Measurements from ENCODE around the gene ACCS. TPM values are rescaled to one million over a fixed set of nuclear protein-coding genes. Genes with fewer than 3 reads are reported as not detected.

Gene ACCS
- total RNA-seq, 1 experiment from 2014 or later, result 7.5 TPM

DNA sequence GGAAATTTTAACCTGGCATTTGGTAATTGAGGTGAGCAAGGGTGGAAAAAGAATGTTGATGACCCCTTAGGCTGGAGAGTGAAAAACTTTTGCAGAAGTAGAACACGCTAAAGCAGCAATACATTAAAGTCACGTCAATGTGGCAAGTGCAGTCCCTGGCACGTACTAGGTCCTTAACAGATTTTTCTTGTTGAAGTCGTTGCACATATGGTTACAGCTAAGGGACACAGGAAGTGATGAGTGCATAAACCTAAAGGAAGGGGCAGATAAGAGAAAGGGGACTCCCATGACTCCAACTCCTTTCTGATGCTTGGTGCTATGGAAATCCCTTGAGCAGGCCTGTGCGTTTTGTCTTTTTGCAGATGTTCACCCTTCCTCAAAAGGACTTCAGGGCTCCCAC is 1.2 kb downstream of the ACCS start:
- H2BK12ac ChIP-seq (ENCODE audit: insufficient read length, low read depth, low read length), result no peak overlapping the region
- H3K4me2 ChIP-seq (ENCODE audit: insufficient read depth, insufficient read length, low read length), result no peak overlapping the region
- no peaks in the 10 kb centered on the region for H3K79me2 ChIP-seq (ENCODE audit: insufficient read depth, low read length)
- H3K27me3 ChIP-seq (ENCODE audit: insufficient read depth, low read length), result no peaks in the 10 kb centered on the region
- no peak overlapping the region for H3K14ac ChIP-seq (ENCODE audit: insufficient read depth, low read length)
- H4K5ac ChIP-seq (ENCODE audit: insufficient read length, low read depth, low read length), result no peak overlapping the region
- H2BK120ac ChIP-seq (ENCODE audit: low read depth, low read length, poor library complexity, severe bottlenecking), result no peak overlapping the region
- no peak overlapping the region for H2BK15ac ChIP-seq (ENCODE audit: low read depth, low read length)
- peaks cover 13% of the 10 kb centered on the region for H3K23me2 ChIP-seq (ENCODE audit: insufficient read length, low read depth, low read length, poor library complexity, severe bottlenecking)
- no peak overlapping the region for H3T11ph ChIP-seq (ENCODE audit: low read length)
- H3K4me3 Mint-ChIP-seq, result peak overlapping the region; percentile 77 to 79; a peak in 4 of 5 replicates
- H3K23ac ChIP-seq (ENCODE audit: insufficient read length, low read depth, low read length), result no peak overlapping the region
- H3K9ac ChIP-seq (ENCODE audit: extremely low read depth, insufficient read length, low read length), result no peak overlapping the region
- H3K9me3 ChIP-seq (ENCODE audit: control insufficient read depth, low read depth, low read length), result no peaks in the 10 kb centered on the region
- peaks cover 35 to 39% of the 10 kb centered on the region in 2 experiments for H3K4me1 Mint-ChIP-seq
- H3K9me3 Mint-ChIP-seq, result peaks cover 0 to 2% of the 10 kb centered on the region in 2 experiments; a peak in 3 of 5 replicates
- DNase-seq, result no peak
- H3K79me1 ChIP-seq (ENCODE audit: insufficient read depth, low read depth, low read length, poor library complexity, severe bottlenecking), result no peaks in the 10 kb centered on the region
- peaks cover 17% of the 10 kb centered on the region for H3K27me3 Mint-ChIP-seq (ENCODE audit: low read depth)
- no peak overlapping the region for H2AFZ ChIP-seq (ENCODE audit: low read length)
- peaks cover 0 to 6% (median 3%) of the 10 kb centered on the region in 3 experiments; a peak in 5 of 7 replicates for H3K36me3 Mint-ChIP-seq (ENCODE audit: insufficient read depth in 1 of 3, low read depth in 3 of 3)
- no peaks in the 10 kb centered on the region for H3K4me1 ChIP-seq (ENCODE audit: insufficient read depth, low read length)
- TF ChIP-seq, protein P1, sequence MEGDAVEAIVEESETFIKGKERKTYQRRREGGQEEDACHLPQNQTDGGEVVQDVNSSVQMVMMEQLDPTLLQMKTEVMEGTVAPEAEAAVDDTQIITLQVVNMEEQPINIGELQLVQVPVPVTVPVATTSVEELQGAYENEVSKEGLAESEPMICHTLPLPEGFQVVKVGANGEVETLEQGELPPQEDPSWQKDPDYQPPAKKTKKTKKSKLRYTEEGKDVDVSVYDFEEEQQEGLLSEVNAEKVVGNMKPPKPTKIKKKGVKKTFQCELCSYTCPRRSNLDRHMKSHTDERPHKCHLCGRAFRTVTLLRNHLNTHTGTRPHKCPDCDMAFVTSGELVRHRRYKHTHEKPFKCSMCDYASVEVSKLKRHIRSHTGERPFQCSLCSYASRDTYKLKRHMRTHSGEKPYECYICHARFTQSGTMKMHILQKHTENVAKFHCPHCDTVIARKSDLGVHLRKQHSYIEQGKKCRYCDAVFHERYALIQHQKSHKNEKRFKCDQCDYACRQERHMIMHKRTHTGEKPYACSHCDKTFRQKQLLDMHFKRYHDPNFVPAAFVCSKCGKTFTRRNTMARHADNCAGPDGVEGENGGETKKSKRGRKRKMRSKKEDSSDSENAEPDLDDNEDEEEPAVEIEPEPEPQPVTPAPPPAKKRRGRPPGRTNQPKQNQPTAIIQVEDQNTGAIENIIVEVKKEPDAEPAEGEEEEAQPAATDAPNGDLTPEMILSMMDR (conservative IDR thresholded peaks at IDR 0.05), result no peak
- no CpG with 5 or more reads among the region's 5 CpGs for WGBS (ENCODE audit: extremely low coverage, insufficient read length, low lambda C conversion rate)
- H2BK5ac ChIP-seq (ENCODE audit: insufficient read length, low read length), result no peak overlapping the region
- H4K91ac ChIP-seq (ENCODE audit: insufficient read length, low read depth, low read length), result no peak overlapping the region
- no peak overlapping the region for H3K56ac ChIP-seq (ENCODE audit: insufficient read length, low read depth, low read length)
- H3K27ac ChIP-seq (ENCODE audit: insufficient read length, low read depth, low read length), result no peak overlapping the region
- no peak overlapping the region for H3K27ac Mint-ChIP-seq
- H3K4ac ChIP-seq (ENCODE audit: low read depth, low read length), result no peak overlapping the region
- H3K18ac ChIP-seq (ENCODE audit: insufficient read length, low read depth, low read length), result no peak overlapping the region
- H2AK5ac ChIP-seq (ENCODE audit: insufficient read length, low read length), result no peak overlapping the region
- H4K8ac ChIP-seq (replicated peaks; ENCODE audit: insufficient read length, low read depth, low read length), result no peak overlapping the region
- no peaks in the 10 kb centered on the region for H4K20me1 ChIP-seq (ENCODE audit: control insufficient read depth, insufficient read depth, insufficient read length)
- no peak overlapping the region for H2BK20ac ChIP-seq (ENCODE audit: low read depth, low read length, poor library complexity, severe bottlenecking)

Data from H9 (cell line).